DMS53 (cell line): Measurements from ENCODE around the gene IRF2BPL.

Experiments used
- DNase-seq: peaks from one replicate; lab custom pipeline; 2025; lab: John Stamatoyannopoulos, UW

The IRF2BPL gene

GRCh38 chr14:76985540-76986230 lies 42.8 kb downstream of the IRF2BPL start:
- DNase-seq: no peak

- DNase-seq: no peak
These were observed 43.6 kb downstream of the IRF2BPL start for GRCh38 chr14:76984787-76985375.

GRCh38 chr14:76984297-76984696 lies 44.2 kb downstream of the IRF2BPL start:
- DNase-seq: no peak

- no peak for DNase-seq
These were observed 46.8 kb downstream of the IRF2BPL start for GRCh38 chr14:76981670-76982069.

GRCh38 chr14:76977793-76978720 lies 50.5 kb downstream of the IRF2BPL start:
- DNase-seq: no peak

- DNase-seq: no peak
These were observed 52.1 kb downstream of the IRF2BPL start for GRCh38 chr14:76976240-76977005.

- DNase-seq: no peak
These were observed 52.7 kb downstream of the IRF2BPL start for GRCh38 chr14:76975812-76976211.

GRCh38 chr14:76975051-76975450 lies 53.5 kb downstream of the IRF2BPL start:
- no peak for DNase-seq
